HepG2 (cell line): ENCODE measurements around the gene MMP19. TPM values are rescaled to one million over a fixed set of nuclear protein-coding genes. Genes with fewer than 3 reads are reported as not detected.
A peak's percentile ranks its signal among the peaks of the same experiment; 100 is the strongest.

Source experiments
- ARHGAP35 ChIP-seq: sonication (generic); formaldehyde crosslinking; IDR thresholded peaks from 2 replicates; pipeline ENCODE4 v1.9.0; 2022; ENCODE audit warnings: mild to moderate bottlenecking, inconsistent platforms, moderate library complexity, missing genetic modification reagents, borderline replicate concordance
- DMAP1 ChIP-seq: IDR thresholded peaks from 2 replicates; pipeline ENCODE4 v1.6.1; 2016
- E2F2 ChIP-seq: sonication (generic); formaldehyde crosslinking; IDR thresholded peaks from 2 replicates; pipeline ENCODE4 v1.4.0; 2020; ENCODE audit warnings: missing genetic modification reagents, borderline replicate concordance
- EHMT2 ChIP-seq: fragments of 200-600 bp; sonication (generic); IDR thresholded peaks from 2 replicates; pipeline ENCODE4 v1.7.0; 2017; ENCODE audit warnings: antibody characterized with exemption, low read depth, low read length, borderline replicate concordance
- FOXO4 ChIP-seq: sonication (generic); formaldehyde crosslinking; conservative IDR thresholded peaks from 2 replicates; pipeline ENCODE4 v1.8.1; 2023; ENCODE audit warnings: missing genetic modification reagents
- HNF4G ChIP-seq, 2 experiments: sonication (generic) in 1 of 2; formaldehyde crosslinking in 1 of 2; IDR thresholded peaks; 2 replicates each; pipeline versions ENCODE4 v1.4.0 to v1.6.1; 2011 to 2020; ENCODE audit warnings: borderline replicate concordance in 2 of 2, low read depth in 2 of 2, mild to moderate bottlenecking in 2 of 2, low read length in 1 of 2, missing genetic modification reagents in 1 of 2, moderate library complexity in 1 of 2
- IRX3 ChIP-seq: sonication (generic); formaldehyde crosslinking; IDR thresholded peaks from 2 replicates; pipeline ENCODE4 v1.8.1; 2023; ENCODE audit warnings: mild to moderate bottlenecking, low read depth, missing genetic modification reagents, borderline replicate concordance
- MEIS2 ChIP-seq: sonication (generic); formaldehyde crosslinking; IDR thresholded peaks from 2 replicates; pipeline ENCODE4 v1.9.0; 2021; ENCODE audit warnings: mild to moderate bottlenecking, missing genetic modification reagents
- PAXIP1 ChIP-seq: sonication (generic); formaldehyde crosslinking; conservative IDR thresholded peaks from 2 replicates; pipeline ENCODE4 v1.4.0; 2020; ENCODE audit warnings: mild to moderate bottlenecking, missing genetic modification reagents, moderate library complexity
- PITX1 ChIP-seq: sonication (generic); formaldehyde crosslinking; IDR thresholded peaks from 2 replicates; pipeline ENCODE4 v1.5.1; 2020; ENCODE audit warnings: mild to moderate bottlenecking, missing genetic modification reagents
- PLRG1 ChIP-seq: fragments of 450-650 bp; conservative IDR thresholded peaks from 2 replicates; pipeline ENCODE4 v1.6.1; 2016
- SMARCE1 ChIP-seq: fragments of 450-650 bp; IDR thresholded peaks from 2 replicates; pipeline ENCODE4 v1.6.1; 2017; ENCODE audit warnings: borderline replicate concordance
- ZFP90 ChIP-seq: sonication (generic); formaldehyde crosslinking; IDR thresholded peaks from 2 replicates; pipeline ENCODE4 v1.8.0; 2022; ENCODE audit warnings: missing genetic modification reagents, mild to moderate bottlenecking, inconsistent platforms, borderline replicate concordance
- ZNF160 ChIP-seq: sonication (generic); formaldehyde crosslinking; IDR thresholded peaks from 2 replicates; pipeline ENCODE4 v1.8.0; 2022; ENCODE audit warnings: mild to moderate bottlenecking, inconsistent platforms, missing genetic modification reagents
- ZNF205 ChIP-seq: IDR thresholded peaks from 2 replicates; pipeline ENCODE4 v1.6.1; 2018; ENCODE audit warnings: missing biosample characterization, missing genetic modification reagents
- ZNF512 ChIP-seq: sonication (generic); formaldehyde crosslinking; IDR thresholded peaks from 2 replicates; pipeline ENCODE4 v1.4.0; 2020; ENCODE audit warnings: mild to moderate bottlenecking, missing genetic modification reagents
- ZNF704 ChIP-seq: sonication (generic); formaldehyde crosslinking; IDR thresholded peaks from 2 replicates; pipeline ENCODE4 v1.8.1; 2023; ENCODE audit warnings: mild to moderate bottlenecking, inconsistent platforms, moderate library complexity, missing genetic modification reagents, borderline replicate concordance
- ZNF720 ChIP-seq: sonication (generic); formaldehyde crosslinking; IDR thresholded peaks from 2 replicates; pipeline ENCODE4 v1.4.0; 2020; ENCODE audit warnings: missing genetic modification reagents
- ZNF766 ChIP-seq: sonication (generic); formaldehyde crosslinking; IDR thresholded peaks from 2 replicates; pipeline ENCODE4 v1.5.0; 2020; ENCODE audit warnings: missing genetic modification reagents, borderline replicate concordance
- polyA plus RNA-seq, 8 experiments: library from polyadenylated mRNA; depleted of rRNA in 3 of 8; stranded (reverse) in 7 of 8; unstranded in 1 of 8; fragments of >200 nt; fragmentation: Illumina TruSeq in 4 of 8; extraction: Trizol in 4 of 8; gene quantifications; 2 replicates each; pipeline versions ENCODE4 v1.2.1 to v1.2.3, GENCODE V29; 2011 to 2016; ENCODE audit warnings: low read depth in 4 of 8, missing spikeins in 1 of 8, mixed read lengths in 1 of 8; ENCODE audit not compliant: insufficient read depth in 1 of 8
- total RNA-seq, 5 experiments: library from RNA; depleted of rRNA; stranded (reverse); fragments of >200 nt; fragmentation: Illumina TruSeq; extraction: Trizol; gene quantifications; 2 replicates each; pipeline ENCODE4 v1.2.3, GENCODE V29; 2016; ENCODE audit warnings: low read depth in 1 of 5

MMP19 gene
- total and polyA plus RNA-seq, 2 of the 13 experiments (the other 11 are each of a cell fraction or from before 2014, with no cell fraction given) = 0.07 to 0.08 TPM

GRCh38 chr12:55817345-55818139, 25.2 kb downstream of the MMP19 start, which contains the start of the genes ORMDL2 and SARNP (continued):
- no peak for TF ChIP-seq PAXIP1 (CRISPR knock-in tag)
- no peak for TF ChIP-seq ZNF160 (CRISPR knock-in tag)
- peak; percentile 23; the same call in 1 of the 2 replicates for TF ChIP-seq E2F2 (CRISPR knock-in tag)
- TF ChIP-seq PITX1 (CRISPR knock-in tag) = 0 out of 2 replicates have a peak, but pooled peaks have one; percentile 16
- TF ChIP-seq DMAP1 (CRISPR knock-in tag) = no peak; the same call in none of the 2 replicates
- TF ChIP-seq ZNF205 (CRISPR knock-in tag) = no peak
- 0 out of 2 replicates have a peak, but pooled peaks have one; percentile 26 for TF ChIP-seq ZFP90 (CRISPR knock-in tag)
- TF ChIP-seq FOXO4 (CRISPR knock-in tag) = no peak
- TF ChIP-seq ARHGAP35 (CRISPR knock-in tag) = no peak
- no peak for TF ChIP-seq ZNF766 (CRISPR knock-in tag)
- no peak for TF ChIP-seq ZNF704 (CRISPR knock-in tag)
- no peak for TF ChIP-seq ZNF720 (CRISPR knock-in tag)
- no peak for TF ChIP-seq HNF4G (IDR thresholded peaks at IDR 0.05; ENCODE audit: borderline replicate concordance, low read depth, low read length)
- TF ChIP-seq HNF4G (CRISPR knock-in tag; IDR thresholded peaks at IDR 0.05; ENCODE audit: borderline replicate concordance, low read depth) = no peak
- no peak for TF ChIP-seq IRX3
- TF ChIP-seq MEIS2 (CRISPR knock-in tag) = no peak
- TF ChIP-seq SMARCE1 = no peak
- TF ChIP-seq EHMT2 = no peak
- no peak for TF ChIP-seq ZNF512 (CRISPR knock-in tag)
- TF ChIP-seq PLRG1 = no peak
